Measurements from ENCODE around the gene CD86. TPM values are rescaled to one million over a fixed set of nuclear protein-coding genes. Genes with fewer than 3 reads are reported as not detected.

Gene CD86
- total and polyA plus RNA-seq, 2 of the 8 experiments (the other 6 are each of a cell fraction or from before 2014, with no cell fraction given): 0.12 to 0.30 TPM

DNA sequence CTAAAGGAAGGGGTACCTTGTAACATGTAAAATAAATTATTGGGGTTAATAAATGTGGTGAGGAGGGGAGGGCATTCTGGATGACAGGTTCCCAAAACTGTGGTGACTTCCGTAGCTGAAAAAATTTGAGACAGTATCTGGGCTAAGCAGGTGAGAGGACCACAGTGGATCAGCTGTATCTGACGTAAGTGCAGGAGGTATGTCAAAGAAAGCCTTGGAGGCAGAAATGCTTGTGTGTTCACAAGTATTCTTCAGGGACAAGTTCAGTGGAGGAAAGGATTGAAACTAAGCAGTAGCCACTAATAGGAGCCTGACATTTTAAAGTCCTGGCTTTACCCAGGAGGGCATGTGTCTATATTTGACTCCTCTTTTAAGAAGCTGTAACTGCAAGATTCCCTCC is 52.0 kb downstream of the CD86 start:
- ChIA-PET POLR2A (ENCODE audit: partially characterized antibody) (no interaction called here), CTCF (ENCODE audit: partially characterized antibody) (interaction anchor here (2.9 to 9.3 kb wide), 2 partner anchors 11 to 149 kb away, joined by 5 to 113 read pairs; no protein-coding TSS in a partner anchor)
- TF ChIP-seq CHD1 (IDR thresholded peaks at IDR 0.05; ENCODE audit: low read depth, low read length) (no peak), TBP (IDR thresholded peaks at IDR 0.05; ENCODE audit: low read depth, low read length) (no peak), CBX8 (IDR thresholded peaks at IDR 0.05; ENCODE audit: borderline replicate concordance, low read depth, low read length) (no peak), TCF12 (IDR thresholded peaks at IDR 0.05; ENCODE audit: low read depth, low read length) (no peak), TEAD4 (IDR thresholded peaks at IDR 0.05; ENCODE audit: low read depth, low read length) (no peak), BCL11A (IDR thresholded peaks at IDR 0.05; ENCODE audit: low read depth in 2 of 2, low read length in 2 of 2) (no peak), SAP30 (IDR thresholded peaks at IDR 0.05; ENCODE audit: insufficient read depth, insufficient replicate concordance, low read length) (no peak), POLR2AphosphoS5 (IDR thresholded peaks at IDR 0.05; ENCODE audit: low read depth, low read length) (no peak), JUN (IDR thresholded peaks at IDR 0.05; ENCODE audit: low read depth, low read length) (no peak)
- no peaks in the 10 kb centered on the region for H3K23me2 ChIP-seq (ENCODE audit: low read depth, low read length)
- no peak overlapping the region for H3K27ac ChIP-seq (ENCODE audit: low read depth, low read length)
- DNase-seq (ENCODE audit: low read depth in 1 of 2, low spot score in 2 of 2) (no peak), FAIRE-seq (no peak)
- H3K36me3 ChIP-seq (ENCODE audit: control insufficient read depth in 2 of 4, insufficient read depth in 4 of 4, low read length in 3 of 4): no peaks in the 10 kb centered on the region
- no peak overlapping the region for H3K18ac ChIP-seq (ENCODE audit: extremely low read depth, low read length)
- H3K23ac ChIP-seq (ENCODE audit: insufficient read length): no peak overlapping the region
- no peak overlapping the region for H3K4me2 ChIP-seq (ENCODE audit: insufficient read depth in 1 of 2, low read depth in 2 of 2, low read length in 2 of 2)
- no peak overlapping the region for H2AFZ ChIP-seq (ENCODE audit: low read length)
- H3K14ac ChIP-seq (ENCODE audit: insufficient read length): no peak overlapping the region
- H2BK120ac ChIP-seq (replicated peaks; ENCODE audit: low read depth, low read length): no peak overlapping the region
- no peak overlapping the region for H2BK20ac ChIP-seq (ENCODE audit: low read length)
- H3K79me2 ChIP-seq (ENCODE audit: control insufficient read depth in 1 of 2, insufficient read depth in 2 of 2, low read length in 2 of 2): no peaks in the 10 kb centered on the region
- no peak overlapping the region for H2BK5ac ChIP-seq (ENCODE audit: low read depth, low read length)
- no peaks in the 10 kb centered on the region for H3K4me1 ChIP-seq (replicated peaks in 1 of 4; ENCODE audit: control insufficient read depth in 3 of 4, insufficient read depth in 4 of 4, low read length in 3 of 4)
- no peak overlapping the region for H4K5ac ChIP-seq (ENCODE audit: insufficient read length, low read depth, low read length)
- H3K4ac ChIP-seq (replicated peaks; ENCODE audit: insufficient read length, low read depth, low read length): no peak overlapping the region
- H3K56ac ChIP-seq (replicated peaks; ENCODE audit: insufficient read length, low read depth, low read length): no peak overlapping the region
- H4K20me1 ChIP-seq (replicated peaks in 1 of 2; ENCODE audit: control insufficient read depth in 1 of 2, insufficient read depth in 2 of 2, low read length in 2 of 2): no peaks in the 10 kb centered on the region
- H2AK5ac ChIP-seq (ENCODE audit: low read depth, low read length): no peak overlapping the region
- no peak overlapping the region for H3K9ac ChIP-seq (replicated peaks in 1 of 4; ENCODE audit: extremely low read depth in 1 of 4, low read depth in 3 of 4, low read length in 3 of 4)
- H2BK15ac ChIP-seq (ENCODE audit: low read length): no peak overlapping the region
- H3K27me3 ChIP-seq (replicated peaks in 1 of 4; ENCODE audit: control insufficient read depth in 3 of 4, extremely low read depth in 1 of 4, insufficient read depth in 3 of 4, low read length in 3 of 4): no peaks in the 10 kb centered on the region
- no peak overlapping the region for H2BK12ac ChIP-seq (ENCODE audit: low read depth, low read length)
- no peaks in the 10 kb centered on the region for H3K9me3 ChIP-seq (ENCODE audit: insufficient read depth in 2 of 2, low read depth in 1 of 2, low read length in 1 of 2)
- H4K91ac ChIP-seq (replicated peaks; ENCODE audit: insufficient read length, low read length): no peak overlapping the region
- 85% methylated on average over 2 of the region's 2 CpGs; no CpG with 5 or more reads in 1 of the 2 experiments for WGBS, 2 experiments (ENCODE audit: extremely low coverage in 1 of 2, insufficient coverage in 1 of 2, insufficient read length in 1 of 2, insufficient replicate concordance in 2 of 2, low coverage in 1 of 2, low lambda C conversion rate in 2 of 2, missing lambda C conversion rate in 1 of 2)
- no peaks in the 10 kb centered on the region for H3K79me1 ChIP-seq (ENCODE audit: low read depth, low read length)
- no peak overlapping the region for H3K4me3 ChIP-seq (ENCODE audit: extremely low read depth in 1 of 4, insufficient read depth in 2 of 4, low read depth in 3 of 4, low read length in 4 of 4)
- no peak overlapping the region for H4K8ac ChIP-seq (ENCODE audit: extremely low read depth, insufficient read depth, low read length)
